SU-DHL-6 (cell line): ENCODE measurements around the gene DOK6.

ENCODE experiments used
- CTCF ChIP-seq: fragments of 200-600 bp; sonication (generic); IDR thresholded peaks from one replicate; pipeline ENCODE4 v1.5.1; 2017; ENCODE audit warnings: antibody characterized with exemption, mild to moderate bottlenecking, low read length, moderate library complexity; ENCODE audit not compliant: insufficient read depth, poor library complexity, severe bottlenecking
- EZH2phosphoT487 ChIP-seq: fragments of 200-600 bp; sonication (generic), shearing (Covaris generic); conservative IDR thresholded peaks from 2 replicates; pipeline ENCODE4 v1.6.1; 2018; ENCODE audit warnings: mild to moderate bottlenecking, antibody characterized with exemption, low read length, moderate library complexity, mixed read lengths

GRCh38 chr18:69838003-69838402 lies 437.3 kb downstream of the DOK6 start:
- TF ChIP-seq CTCF (no peak), EZH2phosphoT487 (no peak)
